PC-9 (cell line): ENCODE data around the gene ANO2. TPM values are rescaled to one million over a fixed set of nuclear protein-coding genes. Genes with fewer than 3 reads are reported as not detected.

ENCODE experiments used
- BruUV-seq: library from RNA; stranded (reverse); fragments of 400-500 nt; replicated peaks from 2 replicates; lab custom pipeline; 2021; lab: Mats Ljungman, UMichigan
- CTCF ChIA-PET: fragments of 300-600 bp; sonication (Branson Sonifier 250); formaldehyde crosslinking; loops from one replicate; lab custom pipeline; 2022; ENCODE audit warnings: antibody characterized with exemption; lab: Charles Lee
- POLR2A ChIA-PET: fragments of 300-600 bp; sonication (Branson Sonifier 250); formaldehyde crosslinking; loops from one replicate; lab custom pipeline; 2022; ENCODE audit warnings: antibody characterized with exemption; ENCODE audit not compliant: unreplicated experiment; lab: Charles Lee
- DNase-seq, 2 experiments: peaks; one replicate each; pipeline versions ENCODE4 v3.0.0 to v3.0.0-alpha.2; 2015 to 2022; ENCODE audit warnings: mixed read lengths in 1 of 2
- H2AFZ ChIP-seq: fragments of 200-600 bp; sonication (generic); 2 replicates; pipeline ENCODE4 v1.8.1; 2017; ENCODE audit warnings: antibody characterized with exemption
- H3F3A ChIP-seq: fragments of 200-600 bp; sonication (generic); 2 replicates; pipeline ENCODE4 v1.8.1; 2017; ENCODE audit warnings: antibody characterized with exemption, mild to moderate bottlenecking, low read depth; ENCODE audit not compliant: insufficient read depth
- H3K27ac ChIP-seq: fragments of 200-600 bp; sonication (generic); 2 replicates; pipeline ENCODE4 v1.6.1; 2016; ENCODE audit warnings: mixed run types
- H3K27me3 ChIP-seq: fragments of 200-600 bp; sonication (generic); 2 replicates; pipeline ENCODE4 v1.6.1; 2016; ENCODE audit warnings: low read depth, mixed run types; ENCODE audit not compliant: insufficient read depth
- H3K36me3 ChIP-seq: fragments of 200-600 bp; sonication (generic); 2 replicates; pipeline ENCODE4 v1.6.1; 2016; ENCODE audit warnings: low read depth, mixed run types
- H3K4me1 ChIP-seq: fragments of 200-600 bp; sonication (generic); replicated peaks from 2 replicates; pipeline ENCODE4 v1.6.1; 2016; ENCODE audit warnings: mixed run types; ENCODE audit not compliant: insufficient read depth
- H3K4me2 ChIP-seq: fragments of 200-600 bp; sonication (generic); 2 replicates; pipeline ENCODE4 v1.6.1; 2017; ENCODE audit warnings: mixed run types
- H3K4me3 ChIP-seq: fragments of 200-600 bp; sonication (generic); 2 replicates; pipeline ENCODE4 v1.6.1; 2016; ENCODE audit warnings: mixed run types
- H3K79me2 ChIP-seq: fragments of 200-600 bp; sonication (generic); 2 replicates; pipeline ENCODE4 v1.6.1; 2017; ENCODE audit warnings: low read depth, mixed run types
- H3K9me2 ChIP-seq: fragments of 200-600 bp; sonication (generic); 2 replicates; pipeline ENCODE4 v1.8.1; 2017; ENCODE audit warnings: mild to moderate bottlenecking; ENCODE audit not compliant: insufficient read depth
- H3K9me3 ChIP-seq: fragments of 200-600 bp; sonication (generic); 2 replicates; pipeline ENCODE4 v1.8.1; 2016; ENCODE audit warnings: low read depth; ENCODE audit not compliant: insufficient read depth
- H4K20me1 ChIP-seq: fragments of 200-600 bp; sonication (generic); 2 replicates; pipeline ENCODE4 v1.8.1; 2017; ENCODE audit not compliant: insufficient read depth
- EZH2 ChIP-seq: fragments of 200-600 bp; sonication (generic); IDR thresholded peaks from 2 replicates; pipeline ENCODE4 v1.8.0; 2017; ENCODE audit warnings: antibody characterized with exemption, low read depth
- intact Hi-C: fragments of 100-400 bp; cut with micrococcal nuclease; formaldehyde crosslinking; loops from one replicate; pipeline ENCODE4 v1.10.0; 2022; ENCODE audit not compliant: unreplicated experiment
- total RNA-seq: library from RNA; stranded (reverse); gene quantifications from 2 replicates; pipeline ENCODE4 v1.2.3, GENCODE V29; 2021
- TF ChIP-seq, protein P1 (sequence below): fragments of 200-600 bp; sonication (generic); conservative IDR thresholded peaks from 2 replicates; pipeline ENCODE4 v1.6.1; 2017; ENCODE audit warnings: mixed run types, antibody characterized with exemption, mild to moderate bottlenecking, moderate library complexity

Gene ANO2
- total RNA-seq, 1 experiment from 2014 or later: not detected

DNA sequence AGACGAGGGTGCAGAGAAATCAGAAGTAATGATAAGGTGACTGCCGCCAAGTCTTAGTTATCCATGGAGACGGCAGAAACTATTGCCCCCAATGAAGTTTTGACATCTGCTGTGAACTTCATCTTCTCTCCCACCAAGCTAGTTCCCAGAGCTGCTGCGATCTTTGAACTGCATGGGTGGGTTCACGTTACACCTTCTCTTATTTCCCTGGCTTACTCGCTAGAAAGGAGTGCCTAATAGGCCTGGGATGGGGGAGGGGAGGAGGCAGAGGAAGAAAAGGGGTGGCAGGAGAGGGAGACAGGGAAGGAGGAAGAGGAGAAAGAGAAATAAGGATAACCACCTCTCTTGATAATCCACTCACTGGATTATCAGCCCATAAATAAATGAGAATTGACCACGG lies 356.0 kb downstream of the ANO2 start:
- TF ChIP-seq, protein P1, sequence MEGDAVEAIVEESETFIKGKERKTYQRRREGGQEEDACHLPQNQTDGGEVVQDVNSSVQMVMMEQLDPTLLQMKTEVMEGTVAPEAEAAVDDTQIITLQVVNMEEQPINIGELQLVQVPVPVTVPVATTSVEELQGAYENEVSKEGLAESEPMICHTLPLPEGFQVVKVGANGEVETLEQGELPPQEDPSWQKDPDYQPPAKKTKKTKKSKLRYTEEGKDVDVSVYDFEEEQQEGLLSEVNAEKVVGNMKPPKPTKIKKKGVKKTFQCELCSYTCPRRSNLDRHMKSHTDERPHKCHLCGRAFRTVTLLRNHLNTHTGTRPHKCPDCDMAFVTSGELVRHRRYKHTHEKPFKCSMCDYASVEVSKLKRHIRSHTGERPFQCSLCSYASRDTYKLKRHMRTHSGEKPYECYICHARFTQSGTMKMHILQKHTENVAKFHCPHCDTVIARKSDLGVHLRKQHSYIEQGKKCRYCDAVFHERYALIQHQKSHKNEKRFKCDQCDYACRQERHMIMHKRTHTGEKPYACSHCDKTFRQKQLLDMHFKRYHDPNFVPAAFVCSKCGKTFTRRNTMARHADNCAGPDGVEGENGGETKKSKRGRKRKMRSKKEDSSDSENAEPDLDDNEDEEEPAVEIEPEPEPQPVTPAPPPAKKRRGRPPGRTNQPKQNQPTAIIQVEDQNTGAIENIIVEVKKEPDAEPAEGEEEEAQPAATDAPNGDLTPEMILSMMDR: no peak
- TF ChIP-seq EZH2: no peak
- no TSS peak for BruUV-seq

DNA sequence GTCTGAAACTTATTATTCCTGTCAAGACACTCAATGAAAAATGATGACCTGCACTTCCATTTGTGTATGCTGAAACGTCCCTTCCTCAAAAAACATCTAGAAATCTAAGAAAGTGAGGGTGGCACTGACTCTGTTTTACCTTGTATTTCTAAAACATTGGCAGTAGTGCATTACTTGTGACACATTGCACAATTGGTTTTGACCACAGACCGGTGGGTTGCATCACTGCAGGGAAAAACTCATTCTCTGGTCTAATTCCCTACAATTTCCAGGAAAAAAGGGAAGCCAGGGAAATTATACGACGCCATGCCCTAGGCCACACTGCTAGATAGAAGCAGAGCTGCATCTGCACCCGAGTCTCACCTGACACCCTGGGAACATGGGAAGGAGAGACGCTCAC lies 356.5 kb downstream of the ANO2 start:
- intact Hi-C loops: no loop called here

More for the DNA sequence above, 356.0 kb downstream of the ANO2 start:
- no peak for DNase-seq
- ChIA-PET POLR2A (no interaction called here), CTCF (no interaction called here)
- Histone ChIP-seq H3K9me3 (no peaks in the 10 kb centered on the region), H3K4me3 (no peak overlapping the region), H2AFZ (no peak overlapping the region), H3K79me2 (no peaks in the 10 kb centered on the region), H3F3A (no peaks in the 10 kb centered on the region), H3K9me2 (no peaks in the 10 kb centered on the region), H3K36me3 (no peaks in the 10 kb centered on the region), H3K4me2 (no peak overlapping the region), H3K27ac (no peak overlapping the region), H4K20me1 (no peaks in the 10 kb centered on the region), H3K4me1 (no peaks in the 10 kb centered on the region), H3K27me3 (peaks cover 99% of the 10 kb centered on the region)
- intact Hi-C loops: no loop called here

DNA sequence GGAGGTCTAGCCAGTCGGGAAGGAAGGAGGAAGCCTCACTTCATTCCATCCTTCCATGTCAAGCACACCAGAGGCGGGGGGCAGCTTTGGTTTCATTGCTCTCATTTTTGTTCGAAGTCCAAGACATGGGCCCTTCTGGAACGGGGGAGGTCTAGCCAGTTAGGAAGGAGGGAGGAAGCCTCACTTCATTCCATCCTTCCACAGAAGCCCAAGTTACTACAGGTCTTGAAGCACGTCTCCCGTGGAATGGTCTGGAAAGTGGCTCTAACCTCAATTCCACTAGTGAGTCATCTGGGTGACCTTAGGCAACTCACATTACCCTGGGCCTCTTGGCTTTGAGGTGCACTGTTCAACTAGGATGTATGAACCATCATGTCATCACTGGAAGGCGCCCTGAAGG lies 356.9 kb downstream of the ANO2 start:
- ChIA-PET CTCF (no interaction called here), POLR2A (no interaction called here)
- BruUV-seq: no TSS peak
- Histone ChIP-seq H3K27me3 (peaks cover 97% of the 10 kb centered on the region), H3K27ac (no peak overlapping the region), H3K4me3 (no peak overlapping the region), H3K9me3 (no peaks in the 10 kb centered on the region), H3F3A (no peaks in the 10 kb centered on the region), H2AFZ (no peak overlapping the region), H3K4me1 (no peaks in the 10 kb centered on the region), H3K9me2 (no peaks in the 10 kb centered on the region), H3K36me3 (no peaks in the 10 kb centered on the region), H3K4me2 (no peak overlapping the region), H3K79me2 (no peaks in the 10 kb centered on the region), H4K20me1 (no peaks in the 10 kb centered on the region)
- TF ChIP-seq, protein P1: no peak
- TF ChIP-seq EZH2: no peak
- DNase-seq: no peak
- intact Hi-C loops: no loop called here

More for the DNA sequence above, 356.5 kb downstream of the ANO2 start:
- H3K4me1 ChIP-seq: no peaks in the 10 kb centered on the region
- H3K79me2 ChIP-seq: no peaks in the 10 kb centered on the region
- no peak overlapping the region for H3K27ac ChIP-seq
- no TSS peak for BruUV-seq
- no peak for DNase-seq
- ChIA-PET POLR2A (no interaction called here), CTCF (no interaction called here)
- peaks cover 99% of the 10 kb centered on the region for H3K27me3 ChIP-seq
- no peaks in the 10 kb centered on the region for H3K36me3 ChIP-seq
- no peaks in the 10 kb centered on the region for H3K9me2 ChIP-seq
- no peak overlapping the region for H2AFZ ChIP-seq
- H3K4me2 ChIP-seq: no peak overlapping the region
- no peak overlapping the region for H3K4me3 ChIP-seq
- no peak for TF ChIP-seq EZH2
- TF ChIP-seq, protein P1: no peak
- H3K9me3 ChIP-seq: no peaks in the 10 kb centered on the region
- H3F3A ChIP-seq: no peaks in the 10 kb centered on the region
- H4K20me1 ChIP-seq: no peaks in the 10 kb centered on the region
